ENCODE results near the gene UNKL.
A peak's percentile ranks its signal among the peaks of the same experiment; 100 is the strongest.

Gene UNKL

DNA sequence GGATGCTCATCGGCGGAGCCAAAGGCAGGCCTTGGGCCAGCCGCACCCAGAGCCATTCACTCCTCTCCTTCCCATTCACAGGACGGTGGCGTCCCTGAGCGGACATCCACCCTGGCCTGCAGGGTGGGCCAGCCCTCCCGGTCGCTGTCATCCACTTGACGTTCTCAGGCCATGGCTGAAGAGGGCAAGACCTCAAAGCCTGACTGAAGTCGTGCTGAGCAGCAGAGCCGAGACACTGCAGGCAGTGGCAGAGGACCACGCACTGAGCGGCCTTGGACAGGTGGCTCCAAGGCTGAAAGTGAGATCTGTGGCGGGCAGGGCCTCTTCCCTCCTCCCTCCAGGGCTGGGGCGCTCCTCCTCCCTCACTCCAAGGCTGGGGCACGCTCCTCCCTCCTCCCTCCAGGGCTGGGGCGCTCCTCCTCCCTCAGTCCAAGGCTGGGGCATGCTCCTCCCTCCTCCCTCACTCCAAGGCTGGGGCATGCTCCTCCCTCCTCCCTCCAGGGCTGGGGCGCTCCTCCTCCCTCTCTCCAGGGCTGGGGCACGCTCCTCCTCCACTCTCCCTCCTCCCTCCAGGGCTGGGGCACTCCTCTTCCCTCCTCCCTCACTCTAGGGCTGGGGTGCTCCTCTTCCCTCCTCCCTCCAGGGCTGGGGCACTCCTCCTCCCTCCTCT lies 38.6 kb downstream of the UNKL start:
- no peak for DNase-seq (ENCODE audit: low read depth)

DNA sequence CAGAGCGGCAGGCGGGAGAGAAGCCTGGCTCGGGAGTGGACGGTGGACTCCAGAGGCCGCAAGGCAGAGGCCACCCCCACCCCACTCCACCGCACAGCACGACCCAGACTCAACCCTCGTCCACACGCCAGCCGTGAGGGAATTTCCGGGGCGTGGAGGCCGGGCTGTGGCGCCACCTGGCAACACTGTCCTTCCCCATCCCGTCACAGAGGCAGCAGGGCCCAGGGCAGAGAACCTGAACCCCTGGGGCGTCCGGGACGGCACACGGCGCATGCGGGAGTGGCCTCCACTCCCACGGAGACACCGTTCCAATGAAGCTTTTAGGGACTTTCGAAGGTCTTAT lies 39.2 kb downstream of the UNKL start:
- DNase-seq (ENCODE audit: low read depth): no peak

DNA sequence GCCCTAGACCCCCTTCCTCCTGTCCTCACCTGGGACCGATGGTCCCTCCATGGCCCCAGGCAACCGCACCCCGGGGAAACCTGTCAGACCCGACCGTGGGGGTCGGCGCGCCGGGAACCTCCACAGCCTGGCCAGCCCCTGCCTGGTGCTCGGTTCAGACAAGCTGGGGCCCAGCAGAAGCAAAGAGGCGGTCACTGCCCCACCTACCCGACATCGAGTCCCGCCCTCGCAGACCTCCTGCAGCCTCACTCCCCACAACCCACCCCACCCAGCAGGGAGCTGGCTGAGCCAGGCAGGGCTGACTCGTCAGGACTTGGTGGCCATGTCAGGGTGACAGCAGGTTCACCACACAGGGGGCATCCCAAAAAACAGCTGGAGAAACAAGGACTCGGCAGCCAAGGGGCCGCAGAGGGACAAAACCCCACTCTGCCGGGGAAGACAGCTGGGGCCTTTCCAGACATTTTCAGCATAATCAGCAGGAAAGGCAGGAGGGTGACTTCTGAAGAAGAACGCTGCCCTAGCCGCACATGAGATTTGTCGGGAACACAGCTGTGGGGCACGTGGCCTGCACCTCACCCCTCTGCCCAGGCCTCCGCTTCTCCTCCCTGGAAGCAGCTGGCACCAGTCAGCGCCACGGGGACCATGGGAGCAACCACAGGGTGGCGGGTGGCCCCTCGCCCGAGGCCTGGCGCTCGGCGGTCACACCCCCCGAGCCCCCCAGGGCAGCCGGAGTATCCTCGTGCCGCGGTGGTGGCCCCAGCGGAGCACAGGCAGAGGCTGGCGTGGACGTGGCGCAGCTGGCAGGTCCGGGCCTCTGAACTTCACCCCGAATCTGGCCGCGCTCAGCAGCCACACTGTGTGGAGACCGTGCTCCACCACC lies 39.8 kb downstream of the UNKL start:
- no peak for DNase-seq (ENCODE audit: low read depth)

DNA sequence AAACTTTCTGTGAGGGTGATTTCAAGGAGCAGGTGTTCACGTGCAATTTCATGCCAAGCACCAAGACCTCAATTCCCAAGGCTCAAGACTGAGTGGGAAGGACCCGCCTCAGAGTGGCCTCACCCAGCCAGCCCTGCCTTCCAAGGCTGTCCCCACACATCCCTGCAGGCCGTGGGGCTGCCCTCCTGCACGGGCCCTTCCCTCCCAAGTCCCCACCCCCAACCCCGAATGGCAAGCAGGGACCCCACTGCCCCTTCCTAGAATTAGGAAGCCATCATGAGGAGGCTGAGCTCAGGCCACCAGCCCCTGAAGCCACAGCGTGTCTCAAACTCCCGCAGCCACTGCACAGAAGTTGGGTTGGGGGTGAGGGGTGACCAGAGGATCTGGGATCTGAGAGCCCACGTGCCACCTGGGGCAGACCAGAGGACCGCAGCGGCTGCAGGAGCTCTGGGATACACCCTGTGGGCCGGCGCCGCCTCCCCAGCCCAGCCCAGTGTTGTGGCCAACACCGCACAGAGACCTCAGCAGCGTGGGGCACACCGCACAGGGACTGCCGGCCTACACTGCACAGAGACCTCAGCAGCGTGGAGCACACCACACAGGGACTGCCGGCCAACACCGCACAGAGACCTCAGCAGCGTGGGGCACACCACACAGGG lies 42.1 kb downstream of the UNKL start:
- DNase-seq (ENCODE audit: low read depth): no peak

DNA sequence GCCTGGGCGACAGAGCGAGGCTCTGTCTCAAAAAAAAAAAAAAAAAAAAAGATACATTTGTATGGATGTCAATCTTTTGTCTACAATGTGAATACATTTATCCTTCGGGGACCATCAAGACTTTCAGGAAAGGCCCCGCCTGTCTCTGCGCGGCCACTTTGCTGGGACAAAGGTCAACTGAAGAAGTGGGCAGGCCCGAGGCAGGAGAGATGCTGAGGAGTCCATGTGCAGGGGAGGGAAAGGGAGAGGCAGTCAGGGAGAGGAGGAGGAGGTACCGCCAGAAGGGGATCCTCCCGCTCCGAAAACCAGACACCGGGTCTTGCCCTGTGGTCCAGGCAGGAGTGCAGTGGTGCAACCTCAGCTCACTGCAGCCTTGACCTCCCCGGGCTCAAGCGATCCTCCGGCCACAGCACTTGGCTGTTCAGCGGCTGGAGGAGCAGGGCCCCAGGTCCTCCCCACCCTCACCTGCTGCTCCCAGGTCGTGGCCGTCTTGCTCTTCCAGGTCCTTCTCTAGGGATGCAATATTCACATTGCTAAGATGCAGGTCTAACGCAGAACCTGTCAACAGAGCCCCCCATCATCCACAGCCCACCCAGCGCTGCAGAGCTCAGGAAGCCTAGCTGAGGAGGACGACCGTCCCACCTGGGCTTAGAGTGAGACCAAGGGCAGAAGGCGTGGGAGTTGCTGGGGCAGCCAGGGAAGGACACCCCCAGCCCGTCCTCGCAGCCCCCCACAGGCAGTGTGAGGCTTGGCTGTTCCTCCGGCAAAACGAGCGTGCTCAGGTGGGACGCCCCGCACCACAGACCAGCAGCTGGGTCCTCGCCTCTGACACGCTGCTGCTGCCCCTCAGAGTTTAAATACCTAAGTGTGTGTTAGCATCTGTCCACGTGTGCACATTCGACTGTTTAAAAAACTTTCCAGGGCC lies 43.2 kb downstream of the UNKL start:
- no peak for DNase-seq (ENCODE audit: low read depth)

DNA sequence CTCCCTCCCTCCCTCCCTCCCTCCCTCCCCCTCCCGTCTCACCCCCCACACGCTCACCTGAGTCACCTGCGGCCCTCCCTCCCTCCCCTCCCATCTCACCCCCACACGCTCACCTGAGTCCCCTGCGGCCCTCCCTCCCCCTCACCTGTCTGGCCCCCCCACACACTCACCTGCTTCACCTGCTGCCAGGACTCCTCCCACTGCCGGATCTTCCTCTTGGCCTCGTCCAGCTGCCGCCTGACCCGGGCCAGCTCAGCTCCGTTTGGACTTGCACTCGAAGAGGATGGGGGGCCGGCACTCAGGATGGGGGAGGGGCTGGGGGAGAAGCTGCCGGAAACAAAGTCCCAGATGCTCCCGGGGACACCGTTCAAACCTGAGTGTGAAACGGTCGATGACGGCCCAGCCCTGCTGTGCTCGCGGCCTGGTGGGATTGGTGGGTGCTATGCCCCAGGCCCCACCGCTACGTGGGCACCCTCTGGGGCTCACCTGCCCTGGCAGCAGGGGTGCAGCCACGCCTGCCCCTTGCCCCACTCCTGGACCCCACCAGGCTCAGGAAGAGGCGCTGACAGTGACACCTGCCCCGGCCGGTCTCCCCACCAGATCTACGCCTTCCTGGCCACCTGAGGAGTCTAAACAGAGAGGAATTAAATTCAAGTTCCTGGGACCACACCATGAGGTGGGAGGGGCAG lies 46.9 kb downstream of the UNKL start:
- no peak for DNase-seq (ENCODE audit: low read depth)

DNA sequence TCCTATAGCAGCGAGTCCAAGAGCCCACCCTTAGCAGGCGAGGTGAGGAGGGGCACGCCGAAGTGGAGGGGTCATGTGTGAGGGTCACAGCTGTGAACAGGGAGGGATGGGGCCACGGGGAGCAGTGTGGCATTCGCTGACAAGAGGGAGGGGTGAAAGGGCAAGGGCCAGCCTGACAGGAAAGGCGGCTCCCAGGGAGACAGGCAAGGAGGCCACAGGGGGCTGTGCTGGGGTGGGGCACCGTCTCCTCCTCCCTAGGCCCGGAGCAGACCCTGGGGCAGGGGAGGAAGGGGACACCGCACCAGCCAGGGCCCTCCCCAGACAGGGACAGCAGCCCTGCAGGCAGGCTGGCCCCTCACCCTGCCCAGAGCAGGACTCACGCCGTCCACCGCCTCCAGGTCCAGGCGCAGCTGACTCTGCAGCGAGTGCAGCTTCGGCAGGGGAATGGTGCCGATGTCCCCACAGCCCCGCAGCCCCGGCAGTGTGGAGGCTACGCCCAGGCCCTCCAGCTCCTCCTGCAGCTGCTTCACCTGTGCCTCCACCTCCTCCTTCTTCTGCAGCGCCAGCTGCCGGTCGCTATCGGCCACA lies 47.7 kb downstream of the UNKL start:
- no peak for DNase-seq (ENCODE audit: low read depth)

DNA sequence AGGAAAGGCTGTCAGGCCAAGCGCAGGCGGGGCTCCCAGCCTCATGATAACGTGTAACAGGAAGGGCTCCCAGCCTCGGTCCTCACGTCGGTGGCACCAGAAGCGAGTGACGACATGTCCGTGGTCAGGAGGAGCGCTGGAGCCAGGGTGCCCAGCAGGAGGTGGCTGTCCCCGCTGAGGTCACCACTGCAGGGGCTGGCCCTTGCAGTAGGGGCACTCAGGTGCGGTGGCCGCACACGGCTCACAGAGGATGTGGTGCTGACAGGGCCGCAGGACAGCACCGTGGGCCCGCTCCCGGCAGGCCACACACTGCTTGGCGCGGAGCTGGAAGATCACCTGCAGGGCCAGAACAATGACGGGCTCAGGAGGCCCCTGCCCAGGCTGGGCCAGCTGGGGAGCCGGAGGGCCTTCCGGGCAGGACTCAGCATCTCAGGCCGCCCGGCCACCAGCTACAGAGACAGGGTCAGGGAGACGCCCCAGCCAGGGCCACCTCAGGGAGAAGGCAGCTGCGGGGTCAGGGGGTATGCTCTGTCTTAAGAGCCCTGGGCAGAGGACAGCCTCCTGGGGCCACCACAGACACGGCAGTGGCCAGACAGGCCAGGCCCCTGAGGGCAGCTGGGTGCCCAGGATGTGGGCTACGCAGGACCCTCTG lies 48.3 kb downstream of the UNKL start:
- no peak for DNase-seq (ENCODE audit: low read depth)

DNA sequence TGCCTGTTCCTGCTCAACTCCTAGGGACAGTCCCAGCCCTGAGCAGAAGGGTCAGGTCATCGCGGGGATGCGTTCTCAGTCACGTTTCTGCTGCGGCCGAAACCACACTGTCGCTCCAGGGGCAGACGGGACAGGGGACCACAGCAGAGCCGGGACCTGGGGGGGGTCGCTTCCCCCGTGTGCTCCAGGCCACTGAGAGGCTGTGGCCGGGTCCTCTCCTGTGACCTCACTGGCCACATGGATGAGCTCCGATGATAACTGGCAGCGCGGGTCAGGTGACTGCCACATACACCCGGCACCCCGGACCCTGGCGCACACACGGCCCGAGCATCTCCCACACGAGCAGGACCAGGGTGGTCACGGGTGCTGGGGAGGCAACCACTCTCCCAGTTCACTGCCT lies 50.0 kb downstream of the UNKL start:
- DNase-seq (ENCODE audit: low read depth): no peak

DNA sequence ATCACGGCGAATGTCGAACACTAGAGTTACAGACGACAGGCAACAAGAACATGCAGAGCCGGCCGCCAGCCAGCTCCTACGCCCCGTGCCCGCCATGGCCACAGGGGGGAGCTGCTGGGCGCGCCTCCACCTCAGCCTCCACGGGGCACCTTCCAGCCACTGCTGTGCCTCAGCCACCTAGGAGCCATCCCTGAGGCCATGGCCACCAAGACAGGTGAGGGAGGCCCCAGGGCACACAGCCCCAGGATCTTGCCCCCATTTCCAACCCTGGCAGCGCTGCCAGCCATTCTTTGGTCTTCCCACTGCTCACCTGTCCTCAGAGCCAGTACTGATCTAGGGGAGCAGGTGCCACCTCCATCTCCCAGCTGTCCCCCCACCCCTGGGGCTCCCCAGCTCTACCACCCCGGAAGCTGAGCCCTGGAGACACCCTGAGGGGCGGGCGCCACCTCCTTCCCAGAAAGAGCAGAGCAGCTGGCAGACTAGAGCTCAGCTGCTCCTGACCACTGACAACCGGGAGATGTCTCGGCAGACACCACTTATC lies 50.9 kb downstream of the UNKL start:
- DNase-seq (ENCODE audit: low read depth): peak; percentile 43

DNA sequence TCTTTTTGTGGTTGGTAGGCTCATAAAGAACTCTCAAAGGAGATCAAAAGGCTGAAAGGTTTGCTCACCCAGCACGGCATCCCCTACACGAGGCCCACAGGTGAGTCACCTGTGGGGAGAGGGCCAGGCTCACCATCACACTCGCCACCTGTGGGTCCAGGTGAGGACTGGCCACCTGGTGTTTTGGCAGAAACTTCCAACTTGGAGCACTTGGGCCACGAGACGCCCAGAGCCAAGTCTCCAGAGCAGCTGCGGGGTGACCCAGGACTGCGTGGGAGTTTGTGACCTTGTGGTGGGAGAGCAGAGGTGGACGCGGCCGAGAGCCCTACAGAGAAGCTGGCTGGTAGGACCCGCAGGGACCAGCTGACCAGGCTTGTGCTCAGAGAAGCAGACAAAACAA lies 51.7 kb downstream of the UNKL start:
- DNase-seq (ENCODE audit: low read depth): no peak

DNA sequence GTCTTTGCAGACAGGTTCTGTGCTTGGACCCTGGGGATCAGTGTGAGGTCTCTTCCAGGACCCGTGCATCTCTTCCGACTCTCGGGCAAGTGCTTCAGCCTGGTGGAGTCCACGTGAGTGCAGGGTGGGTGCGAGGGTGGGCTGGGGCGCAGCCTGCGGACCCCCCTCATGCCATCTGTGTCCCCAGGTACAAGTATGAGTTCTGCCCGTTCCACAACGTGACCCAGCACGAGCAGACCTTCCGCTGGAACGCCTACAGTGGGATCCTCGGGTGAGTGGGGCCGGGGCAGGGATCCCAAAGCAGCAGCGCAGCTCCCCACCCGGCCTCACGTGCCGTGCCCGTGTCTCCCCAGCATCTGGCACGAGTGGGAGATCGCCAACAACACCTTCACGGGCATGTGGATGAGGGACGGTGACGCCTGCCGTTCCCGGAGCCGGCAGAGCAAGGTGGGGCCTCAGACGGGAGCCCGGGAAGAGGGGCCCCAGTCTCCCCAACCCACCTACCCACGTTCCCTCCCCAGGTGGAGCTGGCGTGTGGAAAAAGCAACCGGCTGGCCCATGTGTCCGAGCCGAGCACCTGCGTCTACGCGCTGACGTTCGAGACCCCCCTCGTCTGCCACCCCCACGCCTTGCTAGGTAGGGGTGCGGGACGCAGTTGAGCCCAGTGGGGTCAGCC lies 52.7 kb downstream of the UNKL start:
- no peak for DNase-seq (ENCODE audit: low read depth)

DNA sequence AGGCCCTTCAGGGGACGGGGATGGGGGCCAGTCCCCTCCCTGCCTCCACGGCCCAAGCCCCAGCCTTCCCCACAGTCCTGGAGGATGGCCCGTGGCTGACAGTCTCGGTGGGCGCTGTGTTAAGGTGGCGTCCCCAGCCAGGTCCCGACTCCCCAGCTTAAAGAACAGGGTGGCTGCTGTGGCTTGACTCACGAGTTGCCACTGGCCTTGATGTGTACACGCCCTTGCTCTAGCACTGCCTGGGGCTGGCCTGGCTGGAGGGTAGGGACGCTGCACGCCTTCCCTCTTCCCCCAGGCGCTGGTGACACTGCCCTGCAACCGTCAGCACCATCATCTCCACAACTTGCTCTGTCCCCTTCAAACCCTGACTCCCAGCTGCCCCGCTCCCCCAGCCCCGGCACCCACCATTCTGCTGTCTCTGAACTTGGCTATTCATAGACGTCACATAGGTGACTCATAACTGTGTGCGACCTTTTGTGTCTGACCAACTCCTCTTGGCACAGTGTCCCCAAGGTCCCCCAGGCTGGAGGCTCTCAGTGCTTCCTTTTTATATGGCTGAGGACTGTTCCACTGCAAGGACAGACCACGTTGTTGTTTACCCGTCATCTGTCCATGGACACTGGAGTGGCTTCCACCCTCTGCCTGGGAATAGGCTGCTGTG lies 56.5 kb downstream of the UNKL start:
- no peak for DNase-seq (ENCODE audit: low read depth)

DNA sequence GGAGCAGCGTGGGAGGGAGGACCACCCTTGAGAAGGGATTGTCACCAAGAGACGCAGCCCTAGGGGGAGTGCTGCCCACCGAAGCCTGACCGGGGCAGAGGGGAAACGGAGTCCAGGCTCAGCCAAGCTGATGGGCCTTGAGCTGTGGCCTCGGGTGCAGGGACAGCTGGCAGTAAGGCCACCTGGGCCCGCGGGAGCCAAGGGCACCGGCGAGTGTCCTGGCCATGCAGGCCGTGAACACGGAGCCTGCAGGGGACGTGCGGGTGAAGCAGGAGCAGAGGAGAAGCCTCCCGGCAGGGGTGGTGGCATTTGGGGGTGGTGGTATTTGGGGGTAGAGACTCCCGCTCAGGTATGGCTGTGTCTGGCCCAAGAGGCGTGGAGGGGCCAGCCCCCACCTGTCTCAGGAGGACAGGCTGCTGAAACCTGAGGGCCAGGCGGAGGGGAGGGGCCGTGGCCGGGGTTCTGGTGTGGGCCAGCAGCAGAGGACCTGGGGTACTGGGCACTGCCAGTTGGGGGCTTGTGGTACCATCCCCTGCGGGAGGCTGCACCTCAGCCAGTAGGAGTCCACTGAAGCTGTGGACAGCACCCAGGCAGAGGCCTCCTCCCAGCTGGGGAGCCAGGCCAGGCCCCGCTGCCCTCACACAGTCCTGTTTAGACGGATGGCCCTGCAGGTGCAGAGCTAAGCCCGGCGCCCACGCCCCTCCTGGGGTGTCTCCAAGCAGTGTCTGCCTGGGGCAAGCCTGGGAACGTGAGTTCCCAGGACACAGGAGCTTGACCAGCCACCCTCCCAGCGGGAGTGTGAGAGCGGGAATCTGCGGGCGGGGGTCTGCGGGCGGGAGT lies 58.2 kb downstream of the UNKL start:
- no peak for DNase-seq (ENCODE audit: low read depth)

DNA sequence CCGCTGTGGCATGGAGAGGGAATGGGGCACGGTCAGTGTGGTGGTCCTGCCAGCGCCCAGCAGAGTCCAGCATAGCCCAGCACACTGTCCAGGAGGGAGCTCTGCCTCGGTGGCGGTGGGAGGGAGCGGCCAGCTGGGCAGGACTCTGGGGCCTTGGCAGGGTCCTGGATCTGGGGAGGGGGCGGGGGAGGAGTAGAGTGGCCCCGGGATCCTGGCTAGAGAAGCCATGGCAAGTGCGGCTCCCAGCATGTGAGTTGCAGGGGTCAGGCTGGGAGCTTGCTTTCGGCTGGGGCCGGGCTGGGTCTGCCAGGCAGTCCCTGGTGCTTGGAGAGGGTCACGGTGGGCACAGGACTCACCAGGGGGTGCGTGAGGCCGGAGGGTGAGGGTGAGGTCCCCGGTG lies 58.9 kb downstream of the UNKL start:
- DNase-seq (ENCODE audit: low read depth): no peak

DNA sequence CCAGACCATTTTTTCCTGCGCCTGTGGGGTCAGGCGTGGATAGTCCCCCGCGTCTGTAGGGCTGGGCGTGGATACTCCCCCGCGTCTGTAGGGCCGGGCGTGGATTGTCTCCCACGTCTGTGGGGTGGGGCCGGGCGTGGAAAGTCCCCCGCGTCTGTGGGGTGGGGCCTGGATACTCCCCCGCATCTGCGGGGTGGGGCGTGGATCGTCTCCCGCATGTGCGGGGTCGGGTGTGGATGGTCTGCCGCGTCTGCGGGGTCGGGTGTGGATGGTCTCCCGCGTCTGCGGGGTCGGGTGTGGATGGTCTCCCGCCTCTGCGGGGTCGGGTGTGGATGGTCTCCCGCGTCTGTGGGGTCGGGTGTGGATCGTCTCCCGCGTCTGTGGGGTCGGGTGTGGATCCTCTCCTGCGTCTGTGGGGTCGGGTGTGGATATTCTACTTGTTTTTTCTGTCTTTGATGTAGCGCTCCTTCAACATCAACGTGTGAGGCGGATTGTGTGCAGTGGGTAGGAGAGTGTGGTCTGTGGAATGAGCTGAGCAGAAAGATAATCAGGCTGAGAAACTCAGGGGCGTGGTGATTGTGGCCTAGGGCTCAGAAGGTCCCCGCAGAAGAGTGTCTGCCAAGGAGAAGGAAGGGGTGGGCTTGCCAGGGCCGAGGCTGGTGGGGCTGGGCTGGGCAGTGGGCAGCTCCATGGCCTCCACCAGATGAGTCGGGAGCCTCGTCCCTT lies 59.5 kb downstream of the UNKL start:
- no peak for DNase-seq (ENCODE audit: low read depth)

DNA sequence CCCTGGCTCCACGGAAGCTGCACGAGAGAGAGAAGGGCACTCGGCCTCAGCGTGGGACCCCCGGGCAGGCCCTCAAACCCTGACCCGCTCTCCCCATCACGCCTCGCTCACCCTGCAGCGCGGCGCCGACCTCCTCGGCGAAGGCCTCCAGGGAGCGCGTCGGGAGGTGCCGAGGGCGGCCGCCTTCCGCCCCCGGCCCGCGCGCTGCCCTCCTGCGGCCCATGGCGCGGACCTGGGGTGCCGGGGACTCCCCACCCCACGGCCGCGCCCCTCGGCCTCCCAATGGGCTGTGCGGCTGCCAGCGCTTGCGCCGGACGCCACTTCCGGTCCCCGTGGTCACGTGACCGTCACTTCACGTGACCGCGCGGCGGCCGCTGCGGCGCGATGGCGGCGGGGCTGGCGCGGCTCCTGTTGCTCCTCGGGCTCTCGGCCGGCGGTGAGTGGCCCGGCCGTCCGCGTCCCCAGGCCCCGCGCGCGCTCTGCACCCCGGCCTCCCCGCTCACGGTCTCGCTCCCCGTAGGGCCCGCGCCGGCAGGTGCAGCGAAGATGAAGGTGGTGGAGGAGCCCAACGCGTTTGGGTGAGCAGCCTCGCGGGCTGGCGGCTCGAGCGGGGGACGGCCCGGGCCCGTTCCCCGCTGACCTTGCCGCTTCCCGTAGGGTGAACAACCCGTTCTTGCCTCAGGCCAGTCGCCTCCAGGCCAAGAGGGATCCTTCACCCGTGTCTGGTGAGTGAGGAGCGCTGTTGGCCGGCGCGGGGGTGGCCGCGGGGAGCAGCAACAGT lies 62.7 kb downstream of the UNKL start, which contains the start of the genes GNPTG and TSR3:
GNPTG (plus strand) TSS at position 350 of the 781 bp plus-strand sequence; CDS start at position 385, 35 bp downstream.
TSR3 (minus strand) TSS at position 297 of the 781 bp plus-strand sequence; CDS start at position 223, 74 bp downstream.
- peak; percentile 63 for DNase-seq (ENCODE audit: low read depth)
